HL-60 (cell line): ENCODE measurements around the gene NEDD4L.

Experiments used
- CTCF ChIP-seq: IDR thresholded peaks from one replicate; pipeline ENCODE4 v1.5.1; 2011; ENCODE audit warnings: low read length, control low read depth, inconsistent platforms; ENCODE audit not compliant: insufficient read depth
- GABPA ChIP-seq: IDR thresholded peaks from 2 replicates; pipeline ENCODE4 v1.6.1; 2012; ENCODE audit warnings: low read depth
- POLR2AphosphoS5 ChIP-seq: IDR thresholded peaks from 2 replicates; pipeline ENCODE4 v1.6.1; 2012; ENCODE audit warnings: low read depth

DNA sequence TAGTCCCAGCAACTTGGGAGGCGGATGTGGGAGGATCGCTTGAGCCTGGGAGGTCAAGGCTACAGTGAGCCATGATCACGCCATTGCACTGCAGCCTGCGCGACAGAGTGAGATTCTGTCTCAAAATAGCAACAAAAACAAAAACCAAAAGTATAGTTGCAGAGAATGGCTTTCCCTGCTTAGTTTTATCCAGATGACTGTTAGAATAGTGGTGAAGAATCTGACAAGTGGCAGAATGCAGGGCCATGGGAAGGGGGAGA lies 53.8 kb downstream of the NEDD4L start:
- TF ChIP-seq CTCF (no peak), GABPA (no peak), POLR2AphosphoS5 (no peak)
